Activated B cell treated with CpG ODN at 0.5 μM for 24 hours (primary cell): Measurements from ENCODE around the gene SKAP2. TPM values are rescaled to one million over a fixed set of nuclear protein-coding genes. Genes with fewer than 3 reads are reported as not detected.

Experiments used
- ATAC-seq: fragments of 200-7000 bp; cut with Tn5 transposase; one replicate; pipeline ENCODE4 v1.10.0; 2021; ENCODE audit warnings: low read depth, mild to moderate bottlenecking, moderate library complexity
- CTCF ChIA-PET: fragments of 350-600 bp; sonication (Branson Sonifier 250); formaldehyde crosslinking; loops from one replicate; lab custom pipeline; 2021; ENCODE audit warnings: antibody characterized with exemption; lab: Charles Lee
- POLR2A ChIA-PET: fragments of 350-600 bp; sonication (Branson Sonifier 250); formaldehyde crosslinking; loops from one replicate; lab custom pipeline; 2021; ENCODE audit warnings: antibody characterized with exemption; lab: Charles Lee
- DNase-seq: peaks from one replicate; pipeline ENCODE4 v3.0.0; 2022
- H3K27ac Mint-ChIP-seq: one replicate; pipeline ENCODE4 v1.8.0; 2020; ENCODE audit warnings: mixed read lengths
- H3K27me3 Mint-ChIP-seq: one replicate; pipeline ENCODE4 v1.8.0; 2021; ENCODE audit warnings: mixed read lengths
- H3K36me3 Mint-ChIP-seq: one replicate; pipeline ENCODE4 v1.8.0; 2021; ENCODE audit warnings: low read depth, mixed read lengths
- H3K4me1 Mint-ChIP-seq: one replicate; pipeline ENCODE4 v1.8.0; 2021; ENCODE audit warnings: mixed read lengths
- H3K4me3 Mint-ChIP-seq: one replicate; pipeline ENCODE4 v1.8.0; 2020; ENCODE audit warnings: mild to moderate bottlenecking, mixed read lengths
- H3K9me3 Mint-ChIP-seq: one replicate; pipeline ENCODE4 v1.8.0; 2020; ENCODE audit warnings: mixed read lengths
- CTCF ChIP-seq: fragments of 200-600 bp; IDR thresholded peaks from one replicate; pipeline ENCODE4 v1.8.0; 2022; ENCODE audit warnings: antibody characterized with exemption, mild to moderate bottlenecking
- intact Hi-C: fragments of 100-400 bp; cut with micrococcal nuclease; formaldehyde crosslinking; loops from one replicate; pipeline ENCODE4 v1.15.1; 2024
- total RNA-seq: library from RNA; stranded (reverse); gene quantifications from 2 replicates; pipeline ENCODE4 v1.2.3, GENCODE V29; 2022

Gene SKAP2
- total RNA-seq, 1 donor from 2014 or later, result 75.6 TPM

- peaks cover 4% of the 10 kb centered on the region for H3K4me1 Mint-ChIP-seq
- no peaks in the 10 kb centered on the region for H3K9me3 Mint-ChIP-seq
- TF ChIP-seq CTCF, result no peak
- intact Hi-C loops, result no loop called here
- peaks cover 3% of the 10 kb centered on the region for H3K36me3 Mint-ChIP-seq
- POLR2A ChIA-PET, result no interaction called here
- H3K27ac Mint-ChIP-seq, result no peak overlapping the region
- CTCF ChIA-PET, result interaction anchor here (1.6 kb wide), 1 partner anchor 13 kb away, joined by 4 read pairs; no protein-coding TSS in a partner anchor
- H3K4me3 Mint-ChIP-seq, result no peak overlapping the region
- DNase-seq (no peak), ATAC-seq (no peak)
- H3K27me3 Mint-ChIP-seq, result no peaks in the 10 kb centered on the region
Observed at GRCh38 chr7:26696978-26697377, 167.4 kb downstream of the SKAP2 start.

GRCh38 chr7:26696161-26696560, 168.2 kb downstream of the SKAP2 start:
- no peaks in the 10 kb centered on the region for H3K27me3 Mint-ChIP-seq
- DNase-seq (no peak), ATAC-seq (no peak)
- CTCF ChIA-PET, result no interaction called here
- H3K4me3 Mint-ChIP-seq, result no peak overlapping the region
- H3K9me3 Mint-ChIP-seq, result no peaks in the 10 kb centered on the region
- intact Hi-C loops, result no loop called here
- no peak for TF ChIP-seq CTCF
- peaks cover 2% of the 10 kb centered on the region for H3K36me3 Mint-ChIP-seq
- POLR2A ChIA-PET, result no interaction called here
- peaks cover 10% of the 10 kb centered on the region for H3K4me1 Mint-ChIP-seq
- H3K27ac Mint-ChIP-seq, result no peak overlapping the region

DNA sequence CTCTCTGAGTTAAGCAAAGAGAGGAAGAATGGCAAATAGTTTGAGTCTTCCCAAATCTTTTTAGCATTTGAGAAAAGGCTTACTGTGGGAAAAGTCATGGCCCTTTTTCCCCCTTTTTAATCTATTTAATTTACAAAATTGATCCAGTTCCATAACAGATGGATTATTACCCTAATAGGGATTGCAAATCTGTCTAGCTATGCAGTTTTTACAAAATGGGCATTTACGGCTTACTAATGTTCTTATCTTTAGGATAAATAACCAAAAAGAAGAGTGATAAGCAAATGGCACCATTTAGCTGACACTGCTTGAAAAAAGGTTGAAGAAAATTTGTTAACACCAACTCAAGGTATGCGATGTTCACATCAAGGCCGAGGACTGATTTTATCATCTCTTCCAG, 169.7 kb downstream of the SKAP2 start:
- ATAC-seq (no peak), DNase-seq (no peak)
- H3K27me3 Mint-ChIP-seq, result no peaks in the 10 kb centered on the region
- H3K4me3 Mint-ChIP-seq, result no peak overlapping the region
- no peaks in the 10 kb centered on the region for H3K9me3 Mint-ChIP-seq
- no peaks in the 10 kb centered on the region for H3K36me3 Mint-ChIP-seq
- no peak for TF ChIP-seq CTCF
- intact Hi-C loops, result no loop called here
- peaks cover 20% of the 10 kb centered on the region for H3K4me1 Mint-ChIP-seq
- no peak overlapping the region for H3K27ac Mint-ChIP-seq
- ChIA-PET CTCF (interaction anchor here (0.9 to 1.0 kb wide), 2 partner anchors 12 to 94 kb away, joined by 3 to 5 read pairs; no protein-coding TSS in a partner anchor), POLR2A (interaction anchor here (0.6 to 0.7 kb wide), 3 partner anchors 9 to 968 kb away, joined by 4 to 5 read pairs (median 4); no protein-coding TSS in a partner anchor)

- intact Hi-C loops, result no loop called here
- Mint-ChIP-seq H3K27ac (no peak overlapping the region), H3K9me3 (no peaks in the 10 kb centered on the region), H3K36me3 (no peaks in the 10 kb centered on the region), H3K27me3 (no peaks in the 10 kb centered on the region), H3K4me3 (no peak overlapping the region), H3K4me1 (peaks cover 26% of the 10 kb centered on the region)
- TF ChIP-seq CTCF, result no peak
- no peak for ATAC-seq
- no peak for DNase-seq
- POLR2A ChIA-PET, result interaction anchor here (0.6 to 0.7 kb wide), 3 partner anchors 8 to 968 kb away, joined by 4 to 5 read pairs (median 4); no protein-coding TSS in a partner anchor
- CTCF ChIA-PET, result interaction anchor here (0.9 to 1.0 kb wide), 2 partner anchors 11 to 94 kb away, joined by 3 to 5 read pairs; no protein-coding TSS in a partner anchor
Observed at GRCh38 chr7:26694141-26694540, 170.2 kb downstream of the SKAP2 start.

DNA sequence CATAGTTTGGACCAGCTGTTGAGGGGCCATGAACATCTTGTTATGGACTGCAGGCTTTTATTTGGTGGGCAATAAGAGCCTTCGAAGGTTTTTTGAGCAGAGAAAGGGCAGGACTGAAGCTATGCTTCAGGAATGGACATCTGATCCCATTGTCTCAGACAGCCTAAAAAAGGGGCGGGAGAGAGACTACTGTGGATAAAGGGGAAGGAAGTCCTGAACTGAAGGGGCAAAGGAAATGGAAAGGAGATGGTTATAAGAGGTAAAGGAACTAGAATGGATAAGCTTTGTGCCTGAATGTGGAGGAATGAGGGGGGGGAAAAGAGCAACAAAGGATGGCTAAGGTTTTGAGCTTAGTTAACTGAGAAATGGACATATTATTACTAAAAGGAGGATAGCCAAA, 172.5 kb downstream of the SKAP2 start:
- DNase-seq (no peak), ATAC-seq (no peak)
- H3K36me3 Mint-ChIP-seq, result peaks cover 3% of the 10 kb centered on the region
- H3K9me3 Mint-ChIP-seq, result no peaks in the 10 kb centered on the region
- no peaks in the 10 kb centered on the region for H3K27me3 Mint-ChIP-seq
- no peak overlapping the region for H3K27ac Mint-ChIP-seq
- POLR2A ChIA-PET, result no interaction called here
- H3K4me1 Mint-ChIP-seq, result peaks cover 36% of the 10 kb centered on the region
- CTCF ChIA-PET, result interaction anchor here (1.1 to 1.7 kb wide), 4 partner anchors 9 to 469 kb away, joined by 3 to 8 read pairs (median 4); no protein-coding TSS in a partner anchor
- no peak overlapping the region for H3K4me3 Mint-ChIP-seq
- intact Hi-C loops, result no loop called here
- TF ChIP-seq CTCF, result no peak
